ENCODE measurements around the gene SMTNL2.

Gene SMTNL2

GRCh38 chr17:4541328-4542002 lies 42.9 kb upstream of the SMTNL2 start:
- DNase-seq (ENCODE audit: low read depth), result no peak
- TF ChIP-seq POLR2A (IDR thresholded peaks at IDR 0.05; ENCODE audit: extremely low read depth, insufficient read length), result no peak
- peak; percentile 5 for TF ChIP-seq CTCF (IDR thresholded peaks at IDR 0.05; ENCODE audit: low read depth, low read length)
- no peak overlapping the region for H3K4me3 ChIP-seq (ENCODE audit: low read depth, low read length)

- TF ChIP-seq MAX (IDR thresholded peaks at IDR 0.05; ENCODE audit: low read depth, low read length) (no peak), POLR2A (IDR thresholded peaks at IDR 0.05; ENCODE audit: extremely low read depth, insufficient read length) (no peak), CTCF (IDR thresholded peaks at IDR 0.05; ENCODE audit: low read depth, low read length) (no peak)
- H3K4me3 ChIP-seq (ENCODE audit: low read depth, low read length), result no peak overlapping the region
- no peak for DNase-seq (ENCODE audit: low read depth)
These were observed 42.2 kb upstream of the SMTNL2 start for GRCh38 chr17:4542003-4542725.

GRCh38 chr17:4542726-4543191 lies 41.6 kb upstream of the SMTNL2 start:
- no peak for DNase-seq (ENCODE audit: low read depth)
- TF ChIP-seq MAX (IDR thresholded peaks at IDR 0.05; ENCODE audit: low read depth, low read length) (no peak), MYC (IDR thresholded peaks at IDR 0.05; ENCODE audit: low read depth, low read length) (no peak), CTCF (IDR thresholded peaks at IDR 0.05; ENCODE audit: low read depth, low read length) (no peak), POLR2A (IDR thresholded peaks at IDR 0.05; ENCODE audit: extremely low read depth, insufficient read length) (no peak)
- H3K4me3 ChIP-seq (ENCODE audit: low read depth, low read length), result no peak overlapping the region

GRCh38 chr17:4543557-4544026 lies 40.7 kb upstream of the SMTNL2 start:
- H3K4me3 ChIP-seq (ENCODE audit: low read depth, low read length), result no peak overlapping the region
- DNase-seq (ENCODE audit: low read depth), result no peak
- no peak for TF ChIP-seq MAX (IDR thresholded peaks at IDR 0.05; ENCODE audit: low read depth, low read length)
- no peak for TF ChIP-seq MYC (IDR thresholded peaks at IDR 0.05; ENCODE audit: low read depth, low read length)
- TF ChIP-seq POLR2A (IDR thresholded peaks at IDR 0.05; ENCODE audit: extremely low read depth, insufficient read length), result no peak
- no peak for TF ChIP-seq CTCF (IDR thresholded peaks at IDR 0.05; ENCODE audit: low read depth, low read length)

GRCh38 chr17:4544135-4544950 lies 40.0 kb upstream of the SMTNL2 start:
- H3K4me3 ChIP-seq (ENCODE audit: low read depth, low read length), result no peak overlapping the region
- TF ChIP-seq MYC (IDR thresholded peaks at IDR 0.05; ENCODE audit: low read depth, low read length) (no peak), MAX (IDR thresholded peaks at IDR 0.05; ENCODE audit: low read depth, low read length) (no peak), POLR2A (IDR thresholded peaks at IDR 0.05; ENCODE audit: extremely low read depth, insufficient read length) (no peak), CTCF (IDR thresholded peaks at IDR 0.05; ENCODE audit: low read depth, low read length) (no peak)
- no peak for DNase-seq (ENCODE audit: low read depth)

Data from NB4 (cell line).